ENCODE results near the gene PRR16.

PRR16 gene

DNA sequence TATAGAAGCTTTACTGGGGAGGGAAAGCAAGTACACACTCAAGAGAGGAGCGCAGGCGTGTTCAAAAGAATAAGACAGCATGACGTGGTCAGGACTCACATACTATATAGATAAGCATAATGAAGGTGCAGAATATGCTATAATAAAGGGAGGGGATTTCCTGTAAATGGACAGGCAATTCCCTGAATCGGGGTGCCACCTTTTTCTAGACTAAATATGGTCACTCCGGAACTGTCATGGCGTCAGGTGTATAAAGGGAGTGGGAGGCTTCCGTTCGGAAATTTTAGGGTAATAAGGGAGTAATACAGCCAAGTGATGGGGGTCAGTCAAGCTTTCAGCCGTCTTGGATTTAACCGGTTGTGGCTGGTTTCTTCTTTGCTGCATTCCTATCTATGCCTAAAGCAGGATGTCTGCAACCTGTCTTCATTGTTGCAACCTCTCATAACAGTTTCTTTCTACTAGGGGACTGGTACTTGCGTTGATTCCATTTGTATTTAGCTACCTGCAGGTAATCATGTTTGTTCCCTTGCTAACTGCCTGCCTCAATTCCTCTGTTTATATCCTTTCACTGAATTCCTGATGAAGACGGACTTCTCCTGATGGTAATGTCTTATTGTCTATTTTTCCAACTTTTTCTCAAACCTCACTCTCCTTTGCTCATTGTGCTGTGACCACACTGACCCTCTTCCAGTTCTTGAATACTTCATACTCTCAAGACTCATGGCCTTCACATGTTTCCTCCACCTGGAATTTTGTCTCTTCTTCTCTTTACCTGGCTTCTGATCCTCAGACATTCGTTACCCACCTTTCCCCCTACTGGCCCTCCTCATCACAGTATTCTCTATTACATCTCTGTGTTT, 48.9 kb downstream of the PRR16 start:
- DNase-seq (ENCODE audit: low read depth in 1 of 2, low spot score in 1 of 2): no peak

DNA sequence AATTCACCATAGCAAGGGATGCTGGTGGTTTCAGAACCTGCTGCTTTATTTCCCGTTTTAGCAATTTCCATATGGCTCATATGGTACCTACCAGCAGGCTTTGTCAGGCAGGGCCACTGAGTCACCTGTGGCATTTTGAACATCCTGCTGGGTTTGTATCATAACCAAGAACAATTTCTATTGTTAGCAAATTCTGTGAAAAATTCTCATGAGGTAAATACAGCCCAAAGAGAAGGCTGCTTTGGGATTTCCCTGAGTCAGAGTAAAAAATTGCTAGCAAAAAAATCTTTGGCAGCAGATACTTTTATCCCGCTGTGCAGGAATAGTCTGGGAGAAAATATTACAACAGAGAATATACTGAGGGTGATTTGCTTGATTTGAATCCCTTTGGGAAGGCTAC, 52.7 kb downstream of the PRR16 start:
- DNase-seq (ENCODE audit: low read depth in 1 of 2, low spot score in 1 of 2): no peak

DNA sequence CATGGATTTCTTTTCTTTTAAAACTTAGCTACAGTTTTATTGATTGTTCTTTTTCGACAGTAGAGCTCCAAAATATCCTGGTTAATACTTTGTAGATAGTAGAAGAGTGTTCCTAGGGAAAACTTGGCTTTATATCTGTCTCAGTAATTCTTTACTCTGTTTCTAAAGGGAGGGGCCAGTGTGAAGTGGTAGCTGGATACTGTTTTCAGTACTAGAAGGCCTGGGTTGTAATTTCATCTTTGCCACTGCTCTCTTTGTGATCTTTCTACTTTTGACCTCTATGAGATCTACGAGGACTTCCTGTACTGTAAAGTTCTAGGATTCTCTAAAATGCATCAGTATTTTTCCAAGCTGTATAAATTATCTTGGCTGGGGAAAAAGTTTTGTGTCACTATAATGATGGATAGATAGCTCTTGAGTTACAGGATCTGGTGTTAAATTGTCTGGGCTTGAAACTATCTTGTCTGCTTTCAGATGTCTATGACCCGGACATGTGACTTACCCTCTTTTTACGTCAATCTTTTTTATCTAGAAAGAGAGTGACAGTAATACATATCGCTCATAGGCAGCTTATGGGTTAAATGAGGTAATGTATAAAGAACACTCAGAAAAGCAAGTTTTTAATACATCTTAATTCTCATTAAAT, 53.6 kb downstream of the PRR16 start:
- no peak for DNase-seq (ENCODE audit: low read depth in 1 of 2, low spot score in 1 of 2)

DNA sequence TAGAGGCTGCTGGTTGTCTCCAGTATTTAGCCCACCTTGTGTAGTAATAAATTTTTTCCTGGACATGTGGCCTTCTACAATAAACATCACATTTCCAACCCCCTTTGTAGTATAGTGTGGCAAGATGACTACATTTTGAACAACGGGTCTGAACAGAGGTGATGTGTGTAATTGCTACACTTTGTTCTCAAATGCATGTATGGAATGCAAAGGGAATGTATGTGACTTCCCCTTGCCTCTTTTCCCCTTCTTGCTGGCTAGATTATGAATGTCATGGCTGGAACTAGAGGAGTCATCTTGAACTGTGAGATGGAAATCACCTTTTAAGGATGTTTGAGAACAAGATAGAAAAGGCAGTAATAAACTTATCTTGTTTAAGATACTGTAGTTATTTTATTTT, 54.5 kb downstream of the PRR16 start:
- no peak for DNase-seq (ENCODE audit: low read depth in 1 of 2, low spot score in 1 of 2)

DNA sequence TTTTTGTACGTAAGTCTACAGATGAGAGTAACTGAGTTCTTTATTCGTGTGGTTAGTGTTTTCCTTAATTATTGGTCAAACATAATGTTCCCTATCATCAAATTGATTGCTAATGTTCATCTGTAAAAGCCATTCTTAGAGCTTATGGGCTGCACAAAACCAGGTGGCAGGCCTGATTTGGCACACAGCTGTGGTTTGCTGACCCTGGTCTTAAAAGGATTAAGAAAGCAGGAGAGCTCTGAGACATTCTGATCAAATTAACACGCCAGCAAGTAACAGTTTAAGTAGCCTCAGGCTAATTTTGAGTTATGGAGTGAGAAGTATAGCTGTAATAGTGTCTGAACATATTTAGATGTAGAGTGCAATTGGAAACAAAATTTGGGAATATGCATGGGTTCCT, 63.2 kb downstream of the PRR16 start:
- DNase-seq (ENCODE audit: low read depth in 1 of 2, low spot score in 1 of 2): no peak

DNA sequence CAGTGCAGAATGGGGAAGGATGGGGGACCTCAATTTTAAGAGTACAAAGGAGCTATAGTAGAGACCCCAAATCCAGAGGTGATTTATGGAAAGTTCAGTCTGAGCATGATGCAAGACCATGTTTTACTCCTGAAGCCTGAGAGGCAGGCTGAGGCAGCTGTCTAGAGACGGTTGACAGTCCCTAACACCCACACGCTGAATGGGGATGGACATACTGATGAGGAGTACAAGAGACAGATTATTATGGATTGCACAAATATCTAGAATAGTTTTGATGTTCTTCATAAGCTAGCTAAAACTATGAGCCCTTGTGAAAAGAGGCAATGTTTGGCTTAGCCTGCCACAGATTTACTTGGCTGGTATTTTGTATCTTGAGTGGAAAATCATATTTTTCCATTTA, 64.5 kb downstream of the PRR16 start:
- DNase-seq (ENCODE audit: low read depth in 1 of 2, low spot score in 1 of 2): no peak

DNA sequence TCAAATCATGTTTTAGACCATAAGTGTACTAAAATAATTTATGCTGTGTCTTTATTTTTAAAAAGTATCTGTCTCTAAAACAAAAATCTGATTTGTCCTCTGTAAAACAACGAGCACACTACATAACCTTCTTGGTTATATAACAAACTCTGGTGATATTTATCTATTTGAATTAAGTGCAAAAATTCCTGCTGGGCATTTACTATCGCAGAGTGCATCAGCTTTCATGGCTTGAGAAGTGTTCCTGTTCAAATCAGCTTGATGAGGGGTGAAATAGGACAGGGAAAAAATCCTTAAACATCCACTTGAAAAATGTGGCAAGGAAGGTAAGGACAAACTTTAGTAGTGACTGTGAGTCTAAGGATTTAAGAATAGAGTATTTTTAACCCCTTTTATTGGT, 65.3 kb downstream of the PRR16 start:
- DNase-seq (ENCODE audit: low read depth in 1 of 2, low spot score in 1 of 2): no peak

DNA sequence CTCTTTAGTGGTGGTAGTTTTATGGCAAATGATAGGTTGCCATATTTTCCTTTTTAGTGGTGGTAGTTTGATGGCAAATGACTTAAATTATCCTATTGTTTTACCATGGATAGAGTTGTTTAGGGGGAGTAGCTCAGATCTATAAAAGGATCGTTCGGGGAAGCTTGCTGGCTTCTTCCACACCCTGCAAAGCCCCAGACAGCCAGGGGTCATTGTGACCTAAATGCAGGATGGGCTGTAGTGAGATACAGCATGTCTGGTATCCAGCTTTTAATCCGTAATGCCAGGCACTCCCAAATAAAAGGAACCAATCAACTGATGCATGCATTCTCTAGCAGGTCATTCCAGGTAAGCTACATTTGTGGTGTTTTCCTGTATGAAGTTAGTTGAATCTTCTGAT, 67.1 kb downstream of the PRR16 start:
- no peak for DNase-seq (ENCODE audit: low read depth in 1 of 2, low spot score in 1 of 2)

DNA sequence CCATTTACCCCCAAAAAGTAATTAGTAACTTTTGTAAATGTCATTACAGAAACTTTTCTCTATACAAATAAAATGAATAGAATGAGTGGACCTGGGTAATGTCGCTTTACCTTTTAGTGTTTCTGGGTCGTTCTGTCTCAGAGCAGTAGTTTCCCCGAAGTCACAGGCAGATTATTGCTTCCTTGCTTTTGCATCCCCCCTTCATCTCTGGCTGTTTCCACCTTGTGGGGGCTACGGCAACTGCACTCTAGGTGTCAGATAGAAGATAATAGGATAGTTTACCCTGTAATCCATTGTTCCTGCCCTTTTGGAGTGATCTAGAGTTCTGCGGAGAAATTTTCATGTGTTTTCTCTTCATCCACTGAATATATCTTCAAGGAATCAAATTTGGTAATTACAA, 68.7 kb downstream of the PRR16 start:
- no peak for DNase-seq (ENCODE audit: low read depth in 1 of 2, low spot score in 1 of 2)

DNA sequence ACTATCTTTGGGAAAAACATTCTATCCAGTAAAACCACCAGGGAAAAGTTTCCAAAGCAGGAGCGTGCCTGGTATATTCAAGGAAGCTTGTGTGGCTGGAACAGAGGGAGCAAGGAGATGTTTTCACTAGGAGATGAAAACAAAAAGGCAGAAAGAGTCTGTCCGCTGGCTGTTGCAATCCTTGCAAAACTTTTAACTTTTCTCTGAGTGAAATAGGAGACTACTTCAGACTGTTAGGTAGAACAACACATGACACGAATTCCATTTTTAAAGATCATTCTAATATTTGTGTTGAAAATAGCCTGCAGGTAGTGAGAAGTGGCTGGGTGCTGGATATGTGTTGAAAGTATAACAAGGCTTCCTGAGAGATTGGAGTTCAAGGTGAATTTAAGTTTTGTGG, 69.5 kb downstream of the PRR16 start:
- DNase-seq (ENCODE audit: low read depth in 1 of 2, low spot score in 1 of 2): no peak

DNA sequence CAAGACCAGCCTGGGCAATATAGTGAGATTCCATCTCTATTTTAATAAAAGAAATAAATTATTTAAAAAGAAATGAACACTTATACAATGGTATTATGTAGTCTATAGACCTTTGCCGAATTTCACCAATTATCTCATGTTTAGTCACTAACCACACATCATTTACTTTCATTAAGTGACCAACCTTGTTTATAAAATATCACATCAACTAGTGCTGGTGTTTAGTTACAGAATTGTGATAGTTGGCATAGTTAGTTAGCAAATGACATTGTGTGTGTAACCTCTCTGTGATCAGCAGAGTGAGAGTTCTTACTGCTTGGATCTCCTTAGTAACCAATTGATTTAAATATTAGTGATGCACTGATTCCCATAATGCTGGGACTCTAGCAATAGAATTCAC, 71.8 kb downstream of the PRR16 start:
- DNase-seq (ENCODE audit: low read depth in 1 of 2, low spot score in 1 of 2): no peak

DNA sequence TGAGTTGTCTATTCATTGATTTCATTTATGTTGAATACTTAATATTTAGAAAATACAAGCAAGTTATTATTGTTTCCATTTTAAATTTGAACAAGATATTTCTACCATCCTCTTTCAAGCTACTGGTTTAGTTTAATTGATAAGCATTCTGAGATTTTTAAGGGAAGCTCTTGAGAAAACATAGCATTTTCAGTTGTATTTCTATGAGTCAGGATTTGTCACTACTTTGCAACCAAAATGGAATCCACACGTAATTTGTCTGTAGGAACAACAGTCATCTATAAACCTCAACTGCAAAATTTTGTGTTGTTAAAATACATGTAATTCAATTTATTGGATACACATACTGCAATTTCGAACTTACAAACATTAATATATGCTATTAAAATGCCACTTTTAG, 74.0 kb downstream of the PRR16 start:
- no peak for DNase-seq (ENCODE audit: low read depth in 1 of 2, low spot score in 1 of 2)

DNA sequence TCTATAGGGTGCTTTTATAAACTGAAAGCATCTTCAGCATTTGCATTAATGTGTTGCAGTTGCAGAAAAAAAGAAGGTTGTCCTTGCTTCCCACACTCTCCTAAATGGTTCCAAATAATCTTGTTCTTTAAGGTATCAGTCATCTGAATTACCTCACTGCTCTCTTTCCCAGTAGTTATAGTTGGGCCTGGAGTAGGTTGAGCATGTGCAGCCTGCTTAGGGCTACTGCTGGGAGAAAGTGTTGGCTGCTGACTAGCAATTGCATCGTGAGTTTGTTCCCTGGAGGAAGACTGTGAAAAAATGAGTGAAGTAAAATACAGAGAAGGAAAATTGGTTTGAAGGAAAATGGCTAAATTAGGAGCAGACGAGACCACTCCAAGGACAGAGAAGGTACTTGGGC, 74.5 kb downstream of the PRR16 start:
- DNase-seq (ENCODE audit: low read depth in 1 of 2, low spot score in 1 of 2): no peak

DNA sequence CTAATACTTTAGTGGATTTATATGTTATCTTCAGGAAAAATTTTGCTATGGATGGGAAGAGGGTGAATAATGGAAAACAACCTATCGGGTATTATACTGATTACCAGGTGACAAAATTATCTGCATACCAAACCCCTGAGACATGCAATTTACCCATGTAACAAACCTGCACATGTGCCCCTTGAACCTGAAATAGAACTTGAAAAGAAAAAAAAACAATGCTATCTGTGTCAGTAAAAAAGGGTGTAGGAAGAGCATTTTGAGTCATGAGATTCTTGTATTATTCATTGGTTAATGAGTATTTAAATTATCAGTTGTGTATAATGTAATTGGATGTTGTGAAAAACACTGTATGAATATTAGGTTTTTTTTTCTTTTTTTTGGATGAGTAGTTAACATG, 75.4 kb downstream of the PRR16 start:
- DNase-seq (ENCODE audit: low read depth in 1 of 2, low spot score in 1 of 2): no peak

DNA sequence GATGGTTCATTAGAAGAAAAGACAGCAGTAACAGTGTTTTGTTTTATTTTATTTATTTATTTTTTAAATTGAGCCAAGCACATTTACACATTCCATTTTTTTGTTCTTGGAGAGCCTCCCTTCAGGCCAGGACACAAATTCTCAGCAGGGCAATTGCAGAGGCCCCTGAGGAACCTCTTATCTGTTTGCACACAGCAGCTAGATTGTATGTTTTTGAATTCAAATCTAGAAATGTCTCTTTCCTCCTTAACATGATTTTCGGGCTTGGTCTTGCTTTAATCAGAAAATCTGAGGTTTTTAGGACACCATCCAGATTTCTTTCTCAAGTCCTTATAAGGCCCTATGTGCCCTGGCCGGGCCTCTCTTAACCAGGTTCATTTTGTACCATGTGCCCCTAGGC, 76.0 kb downstream of the PRR16 start:
- DNase-seq (ENCODE audit: low read depth in 1 of 2, low spot score in 1 of 2): no peak

DNA sequence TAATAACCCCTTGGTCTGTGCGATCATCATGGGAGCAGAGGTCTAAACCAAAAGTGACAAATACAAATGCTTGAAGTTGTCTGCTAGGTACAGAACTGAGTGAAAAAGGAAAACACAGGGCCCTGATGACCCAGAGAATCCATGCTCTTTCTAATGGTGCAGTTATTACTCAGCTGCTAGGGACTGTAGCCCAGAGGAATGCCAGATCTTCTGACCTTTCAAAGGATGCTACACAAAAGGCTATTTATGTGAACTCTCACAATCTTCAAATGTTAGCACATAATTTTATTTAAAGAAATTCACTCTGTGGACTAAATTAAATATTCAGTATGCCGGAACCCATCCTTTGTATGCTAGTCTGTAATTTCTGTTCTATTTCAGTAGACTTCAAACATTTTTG, 79.9 kb downstream of the PRR16 start:
- DNase-seq (ENCODE audit: low read depth in 1 of 2, low spot score in 1 of 2): no peak

DNA sequence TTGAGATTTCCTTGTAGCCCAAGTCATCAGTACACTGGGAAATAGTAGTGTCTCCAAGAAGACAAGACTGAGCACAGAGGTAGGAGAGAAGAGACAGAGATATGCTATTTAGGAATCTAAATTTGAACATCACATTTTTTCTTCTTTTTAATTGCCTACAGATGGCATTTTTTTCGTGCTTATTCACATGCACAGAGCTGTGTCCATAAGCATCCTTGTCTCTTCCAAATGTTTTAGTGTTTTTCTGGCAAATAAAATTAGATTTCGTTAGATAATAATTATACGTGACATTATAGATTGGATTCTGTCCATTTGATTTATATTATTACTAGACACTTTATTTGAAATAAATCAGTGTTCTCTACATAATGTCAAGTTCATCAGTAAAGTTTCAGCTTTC, 80.9 kb downstream of the PRR16 start:
- DNase-seq (ENCODE audit: low read depth in 1 of 2, low spot score in 1 of 2): no peak

DNA sequence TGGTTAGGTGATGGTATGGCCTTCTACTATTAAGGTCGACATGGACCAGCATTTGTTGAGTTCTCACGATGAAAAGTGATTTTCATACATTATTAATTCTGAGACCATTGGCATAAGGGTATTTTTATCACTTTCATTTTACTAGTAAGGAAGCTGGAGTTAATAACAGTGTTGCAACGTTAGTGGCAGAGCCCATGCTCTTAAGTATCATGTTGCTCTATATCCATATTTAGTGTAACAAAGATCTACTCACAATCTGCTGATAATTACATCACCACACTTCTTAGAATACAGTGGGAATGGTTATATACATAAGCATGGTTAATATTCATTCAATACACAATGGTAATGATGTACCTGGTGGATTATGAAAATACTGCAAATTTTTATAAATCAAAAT, 81.9 kb downstream of the PRR16 start:
- no peak for DNase-seq (ENCODE audit: low read depth in 1 of 2, low spot score in 1 of 2)

DNA sequence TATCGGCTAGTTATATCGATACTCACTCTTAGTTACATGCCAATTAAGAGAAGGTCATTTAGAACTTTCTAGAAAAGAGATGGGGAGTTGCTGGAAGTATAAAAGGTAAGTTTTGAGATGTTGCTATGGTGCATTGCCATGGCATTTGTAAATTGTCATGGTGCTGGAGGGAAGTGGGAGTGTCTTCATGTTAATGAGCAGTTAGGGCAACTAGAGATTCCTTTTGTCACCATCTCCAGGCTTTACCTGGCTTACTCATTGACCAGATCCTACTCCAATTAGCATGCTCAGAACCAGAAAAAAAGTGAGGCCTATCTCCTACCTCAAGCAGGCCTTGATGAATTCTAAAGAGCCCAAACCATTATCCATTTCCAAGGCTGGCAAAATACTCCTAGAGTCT, 82.8 kb downstream of the PRR16 start:
- DNase-seq (ENCODE audit: low read depth in 1 of 2, low spot score in 1 of 2): no peak

DNA sequence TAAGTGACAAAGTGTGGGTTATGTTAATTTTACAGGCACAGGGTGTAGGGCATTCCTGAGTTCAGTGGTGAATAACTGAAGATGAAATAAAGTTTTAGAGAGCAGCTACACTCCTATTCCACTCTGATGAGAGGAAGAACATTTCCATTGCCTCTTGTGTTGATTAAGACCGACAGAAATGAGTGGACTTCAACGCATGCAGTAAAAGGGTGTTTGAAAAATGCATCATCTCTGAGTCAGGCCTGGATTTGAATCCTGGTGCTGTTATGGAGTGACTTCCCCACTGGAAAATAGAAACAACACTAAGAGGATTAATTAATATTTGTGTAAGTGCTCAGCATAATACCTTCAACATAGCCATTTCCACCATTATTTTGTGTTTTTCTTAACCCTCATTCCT, 86.3 kb downstream of the PRR16 start:
- DNase-seq (ENCODE audit: low read depth in 1 of 2, low spot score in 1 of 2): no peak

DNA sequence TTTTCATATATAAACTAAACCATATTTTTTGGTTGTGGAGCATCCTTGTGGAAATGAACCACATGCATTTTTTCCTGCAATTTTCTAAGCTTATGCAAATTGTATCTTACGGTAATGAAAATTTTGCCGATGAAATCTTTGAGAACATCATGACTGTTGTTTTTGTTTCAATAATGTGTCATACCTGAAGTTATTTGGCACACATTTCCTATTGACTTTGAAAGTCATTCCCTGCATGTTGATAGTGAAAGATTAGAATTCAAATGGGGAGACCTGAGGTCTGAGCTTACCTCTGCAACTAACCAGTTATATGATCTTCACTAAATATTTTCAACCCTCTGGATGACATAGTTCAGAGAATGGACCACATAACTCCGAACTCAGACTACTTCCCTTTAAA, 88.5 kb downstream of the PRR16 start:
- no peak for DNase-seq (ENCODE audit: low read depth in 1 of 2, low spot score in 1 of 2)

DNA sequence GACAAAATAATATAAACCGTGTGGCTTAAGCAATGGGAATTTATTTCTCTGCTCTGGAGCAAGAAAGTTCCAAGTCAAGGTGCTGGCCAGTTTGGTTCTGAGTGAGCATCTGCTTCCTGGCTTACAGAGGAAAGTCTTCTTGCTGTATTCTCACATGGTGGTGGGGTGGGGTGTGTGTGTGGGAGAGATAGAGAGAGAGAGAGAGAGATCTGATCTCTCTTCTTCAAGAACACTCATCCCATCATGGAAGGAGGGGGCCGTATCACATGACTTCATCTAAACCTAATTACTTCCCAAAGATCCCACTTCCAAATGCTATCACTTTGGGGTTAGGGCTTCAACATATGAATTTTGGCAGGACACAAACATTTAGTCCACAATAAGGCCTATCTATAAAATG, 91.2 kb downstream of the PRR16 start:
- no peak for DNase-seq (ENCODE audit: low read depth in 1 of 2, low spot score in 1 of 2)

DNA sequence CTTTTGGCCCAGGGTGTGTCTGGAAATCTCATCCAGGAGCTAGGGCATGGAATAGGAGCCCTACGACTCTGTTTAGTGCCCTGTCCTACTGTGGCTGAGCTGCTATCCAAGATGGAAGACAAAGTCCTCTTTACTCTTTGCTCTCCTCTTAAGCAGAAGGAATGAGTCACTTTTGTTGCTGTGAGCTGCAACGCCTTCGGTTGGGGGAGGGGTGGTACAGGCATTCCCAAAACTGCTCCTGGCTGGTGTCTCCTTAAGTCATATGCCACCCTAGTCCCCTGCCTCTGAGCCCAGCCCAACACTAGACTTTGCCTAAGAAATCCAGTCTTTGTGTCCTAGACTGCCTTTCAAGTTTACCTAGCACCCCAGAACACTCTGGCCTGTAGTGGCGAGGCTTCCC, 99.9 kb downstream of the PRR16 start:
- DNase-seq (ENCODE audit: low read depth in 1 of 2, low spot score in 1 of 2): no peak

Measured in stimulated activated CD4-positive, alpha-beta T cell treated with anti-CD3 and anti-CD28 coated beads, Interleukin-15, amount 100 ng/mL, for 1 hour (primary cell).